OCI-LY7 (cell line): ENCODE measurements around the gene SMAP1. TPM values are rescaled to one million over a fixed set of nuclear protein-coding genes. Genes with fewer than 3 reads are reported as not detected.
A peak's percentile ranks its signal among the peaks of the same experiment; 100 is the strongest.

Experiments
- BruUV-seq: library from RNA; stranded (reverse); fragments of 400-500 nt; replicated peaks from 2 replicates; lab custom pipeline; 2021; lab: Mats Ljungman, UMichigan
- CTCF ChIA-PET: fragments of 300-600 bp; sonication (Branson Sonifier 250); formaldehyde crosslinking; loops from one replicate; lab custom pipeline; 2022; ENCODE audit warnings: antibody characterized with exemption; ENCODE audit not compliant: unreplicated experiment; lab: Charles Lee
- POLR2A ChIA-PET: fragments of 300-600 bp; sonication (Branson Sonifier 250); formaldehyde crosslinking; loops from one replicate; lab custom pipeline; 2022; ENCODE audit warnings: antibody characterized with exemption; lab: Charles Lee
- DNase-seq: peaks from one replicate; pipeline ENCODE4 v3.0.0-alpha.2; 2015; ENCODE audit warnings: low spot score
- H2AFZ ChIP-seq: fragments of 200-600 bp; sonication (generic), shearing (Covaris generic); 2 replicates; pipeline ENCODE4 v1.6.1; 2014; ENCODE audit warnings: mild to moderate bottlenecking, antibody characterized with exemption, low read length, moderate library complexity
- H3K27ac ChIP-seq: fragments of 200-600 bp; sonication (generic); 2 replicates; pipeline ENCODE4 v1.5.1; 2014; ENCODE audit warnings: mixed run types, low read depth, mild to moderate bottlenecking, moderate library complexity, low read length, inconsistent platforms; ENCODE audit not compliant: poor library complexity, severe bottlenecking
- H3K36me3 ChIP-seq: fragments of 200-600 bp; sonication (generic); 2 replicates; pipeline ENCODE4 v1.6.1; 2014; ENCODE audit warnings: mild to moderate bottlenecking, antibody characterized with exemption, low read length, moderate library complexity, mixed read lengths; ENCODE audit not compliant: insufficient read depth
- H3K4me1 ChIP-seq: fragments of 200-600 bp; sonication (generic); 2 replicates; pipeline ENCODE4 v1.5.1; 2014; ENCODE audit warnings: mild to moderate bottlenecking, low read length; ENCODE audit not compliant: insufficient read depth, poor library complexity, severe bottlenecking
- H3K4me2 ChIP-seq: fragments of 200-600 bp; sonication (generic); 2 replicates; pipeline ENCODE4 v1.6.1; 2014; ENCODE audit warnings: mild to moderate bottlenecking, low read length
- H3K4me3 ChIP-seq: fragments of 200-600 bp; sonication (generic); 2 replicates; pipeline ENCODE4 v1.5.1; 2014; ENCODE audit warnings: mild to moderate bottlenecking, low read depth, low read length; ENCODE audit not compliant: poor library complexity, severe bottlenecking
- H3K79me2 ChIP-seq: fragments of 200-600 bp; sonication (generic); 2 replicates; pipeline ENCODE4 v1.6.1; 2016; ENCODE audit warnings: low read depth, mild to moderate bottlenecking, low read length, moderate library complexity, mixed read lengths; ENCODE audit not compliant: insufficient read depth
- H3K9me2 ChIP-seq: fragments of 200-600 bp; sonication (generic); 2 replicates; pipeline ENCODE4 v1.6.1; 2016; ENCODE audit warnings: mild to moderate bottlenecking, low read length, mixed read lengths; ENCODE audit not compliant: insufficient read depth
- H3K9me3 ChIP-seq: fragments of 200-600 bp; sonication (generic); 2 replicates; pipeline ENCODE4 v1.6.1; 2014; ENCODE audit warnings: mild to moderate bottlenecking, mixed run types, low read length, mixed read lengths
- H4K20me1 ChIP-seq: fragments of 200-600 bp; sonication (generic); 2 replicates; pipeline ENCODE4 v1.6.1; 2014; ENCODE audit warnings: mild to moderate bottlenecking, antibody characterized with exemption, low read length, moderate library complexity, mixed read lengths; ENCODE audit not compliant: insufficient read depth
- EZH2phosphoT487 ChIP-seq: fragments of 200-600 bp; sonication (generic); IDR thresholded peaks from 2 replicates; pipeline ENCODE4 v1.6.1; 2018; ENCODE audit warnings: low read depth, borderline replicate concordance, mild to moderate bottlenecking, mixed run types, antibody characterized with exemption, low read length, moderate library complexity, mixed read lengths
- intact Hi-C: fragments of 100-400 bp; cut with micrococcal nuclease; formaldehyde crosslinking; loops from one replicate; pipeline ENCODE4 v1.10.0; 2022; ENCODE audit not compliant: unreplicated experiment
- total RNA-seq, 2 experiments: library from RNA; depleted of rRNA in 1 of 2; stranded (reverse); fragments of >200 nt in 1 of 2; shearing (Covaris generic) in 1 of 2; gene quantifications; 2 replicates each; pipeline ENCODE4 v1.2.3, GENCODE V29; 2014 to 2022
- TF ChIP-seq, protein P1 (sequence below): fragments of 200-600 bp; sonication (generic); conservative IDR thresholded peaks from 2 replicates; pipeline ENCODE4 v1.5.1; 2014; ENCODE audit warnings: mild to moderate bottlenecking, antibody characterized with exemption, low read length, moderate library complexity, mixed read lengths

SMAP1 gene
- total RNA-seq, 2 experiments from 2014 or later: 15.1 to 28.9 TPM

DNA sequence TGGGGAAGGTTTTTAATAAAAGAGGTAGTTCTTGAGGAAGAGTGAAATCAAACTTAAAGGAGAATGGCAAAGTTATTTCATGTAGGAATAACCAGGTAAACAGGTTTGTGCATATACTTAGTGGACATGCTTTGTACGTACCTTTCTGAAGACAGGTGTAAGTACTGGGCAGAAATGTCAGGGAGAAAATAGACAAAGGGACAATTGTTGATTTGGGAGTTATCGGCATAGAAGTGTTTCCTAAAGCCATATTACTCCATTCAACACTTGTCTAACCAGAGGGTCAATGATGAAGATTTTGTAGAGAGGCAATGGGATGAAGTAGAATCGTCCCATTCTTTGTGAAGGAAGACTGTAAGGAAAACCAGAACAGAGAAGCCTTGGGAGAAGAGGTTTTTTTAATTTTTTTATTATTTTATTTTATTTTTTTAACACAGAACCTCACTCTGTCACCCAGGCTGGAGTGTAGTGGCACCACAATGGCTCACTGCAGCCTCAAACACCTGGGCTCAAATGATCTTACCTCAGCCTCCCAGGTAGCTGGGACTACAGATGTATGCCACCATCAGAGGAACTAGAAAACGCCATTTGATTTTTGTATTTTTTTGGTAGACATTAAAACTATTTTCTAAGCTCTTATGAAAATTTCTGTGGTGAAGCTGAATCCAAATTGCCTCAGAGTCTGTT, 18.0 kb downstream of the SMAP1 start:
- intact Hi-C loops: loop anchor here (2.0 to 5.0 kb wide), 3 partner anchors 165 to 373 kb away; no protein-coding TSS in a partner anchor
- H3K36me3 ChIP-seq: no peaks in the 10 kb centered on the region
- ChIA-PET POLR2A (interaction anchor here (1.3 to 1.7 kb wide), 2 partner anchors 17 to 19 kb away, joined by 4 to 12 read pairs; partner anchors contain the start of gene SMAP1), CTCF (interaction anchor here (0.6 kb wide), 1 partner anchor 32 kb away, joined by 4 read pairs; no protein-coding TSS in a partner anchor)
- no peak for DNase-seq
- BruUV-seq: TSS peak; percentile 28
- no peak overlapping the region for H3K4me2 ChIP-seq
- no peak overlapping the region for H2AFZ ChIP-seq
- H3K9me3 ChIP-seq: no peaks in the 10 kb centered on the region
- H3K4me3 ChIP-seq: no peak overlapping the region
- no peaks in the 10 kb centered on the region for H3K4me1 ChIP-seq
- TF ChIP-seq, protein P1, sequence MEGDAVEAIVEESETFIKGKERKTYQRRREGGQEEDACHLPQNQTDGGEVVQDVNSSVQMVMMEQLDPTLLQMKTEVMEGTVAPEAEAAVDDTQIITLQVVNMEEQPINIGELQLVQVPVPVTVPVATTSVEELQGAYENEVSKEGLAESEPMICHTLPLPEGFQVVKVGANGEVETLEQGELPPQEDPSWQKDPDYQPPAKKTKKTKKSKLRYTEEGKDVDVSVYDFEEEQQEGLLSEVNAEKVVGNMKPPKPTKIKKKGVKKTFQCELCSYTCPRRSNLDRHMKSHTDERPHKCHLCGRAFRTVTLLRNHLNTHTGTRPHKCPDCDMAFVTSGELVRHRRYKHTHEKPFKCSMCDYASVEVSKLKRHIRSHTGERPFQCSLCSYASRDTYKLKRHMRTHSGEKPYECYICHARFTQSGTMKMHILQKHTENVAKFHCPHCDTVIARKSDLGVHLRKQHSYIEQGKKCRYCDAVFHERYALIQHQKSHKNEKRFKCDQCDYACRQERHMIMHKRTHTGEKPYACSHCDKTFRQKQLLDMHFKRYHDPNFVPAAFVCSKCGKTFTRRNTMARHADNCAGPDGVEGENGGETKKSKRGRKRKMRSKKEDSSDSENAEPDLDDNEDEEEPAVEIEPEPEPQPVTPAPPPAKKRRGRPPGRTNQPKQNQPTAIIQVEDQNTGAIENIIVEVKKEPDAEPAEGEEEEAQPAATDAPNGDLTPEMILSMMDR: no peak
- TF ChIP-seq EZH2phosphoT487: no peak
- peaks cover 17% of the 10 kb centered on the region; the same call in 1 of the 2 replicates for H3K79me2 ChIP-seq
- H3K27ac ChIP-seq: no peak overlapping the region
- H4K20me1 ChIP-seq: peaks cover 25% of the 10 kb centered on the region
- no peaks in the 10 kb centered on the region for H3K9me2 ChIP-seq

DNA sequence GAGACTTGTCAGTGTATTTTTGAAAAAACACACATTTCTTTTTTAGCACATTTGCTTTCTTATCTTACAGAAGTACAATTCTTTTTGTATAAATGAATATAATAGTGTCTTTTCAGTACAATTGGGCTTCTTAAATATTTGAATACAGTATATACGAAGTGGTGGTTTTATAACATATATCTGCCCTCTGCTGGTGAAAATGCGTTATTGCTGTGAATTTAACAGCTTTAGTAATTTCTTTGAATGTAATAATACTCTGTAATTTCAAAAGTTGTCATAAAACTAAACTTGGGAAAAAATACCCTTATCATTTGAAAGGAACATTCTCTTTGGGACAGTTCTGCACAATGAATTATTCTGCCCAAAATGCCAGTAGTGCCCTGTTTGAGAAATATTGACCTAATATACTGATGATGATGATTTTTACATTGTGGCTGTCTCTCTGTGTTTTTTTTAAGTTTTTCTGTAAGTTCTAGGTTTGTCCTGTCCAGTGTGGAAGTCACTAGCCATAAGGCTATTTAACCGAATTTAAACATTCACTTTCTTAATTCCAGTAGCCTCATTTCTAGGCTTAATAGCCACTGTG, 19.0 kb downstream of the SMAP1 start:
- Histone ChIP-seq H3K4me3 (no peak overlapping the region), H3K79me2 (peaks cover 17% of the 10 kb centered on the region; the same call in 1 of the 2 replicates), H3K27ac (no peak overlapping the region), H3K4me1 (no peaks in the 10 kb centered on the region), H2AFZ (no peak overlapping the region), H3K9me3 (no peaks in the 10 kb centered on the region), H3K9me2 (no peaks in the 10 kb centered on the region), H4K20me1 (peaks cover 25% of the 10 kb centered on the region), H3K4me2 (no peak overlapping the region), H3K36me3 (no peaks in the 10 kb centered on the region)
- ChIA-PET POLR2A (interaction anchor here (0.5 to 1.7 kb wide), 4 partner anchors 8 to 265 kb away, joined by 3 to 5 read pairs (median 4); no protein-coding TSS in a partner anchor), CTCF (no interaction called here)
- intact Hi-C loops: loop anchor here (2.0 to 5.0 kb wide), 3 partner anchors 166 to 374 kb away; no protein-coding TSS in a partner anchor
- no TSS peak for BruUV-seq
- TF ChIP-seq EZH2phosphoT487: no peak
- TF ChIP-seq, protein P1: peak; percentile 97
- peak; percentile 63 for DNase-seq
